Ascending aorta (tissue), 2 donors: ENCODE data around the gene SRPK2. TPM values are rescaled to one million over a fixed set of nuclear protein-coding genes. Genes with fewer than 3 reads are reported as not detected.

ENCODE experiments used
- DNase-seq, 2 donors: peaks; one replicate each; pipeline ENCODE4 v3.0.0-alpha.2; 2019; ENCODE audit warnings: low spot score in 2 of 2
- H3K27ac ChIP-seq, 2 donors: fragments of 200-600 bp; sonication (generic); one replicate each; pipeline ENCODE4 v1.5.1; 2016 to 2017; ENCODE audit warnings: mild to moderate bottlenecking in 1 of 2
- H3K27me3 ChIP-seq: fragments of 200-600 bp; sonication (generic); one replicate; pipeline ENCODE4 v1.5.1; 2017
- H3K36me3 ChIP-seq, 2 donors: fragments of 200-600 bp; sonication (generic); one replicate each; pipeline ENCODE4 v1.5.1; 2016
- H3K4me1 ChIP-seq, 2 donors: fragments of 200-600 bp; sonication (generic); one replicate each; pipeline ENCODE4 v1.5.1; 2016 to 2017; ENCODE audit warnings: mild to moderate bottlenecking in 1 of 2
- H3K4me3 ChIP-seq, 2 donors: fragments of 200-600 bp; sonication (generic); one replicate each; pipeline ENCODE4 v1.5.1; 2016 to 2017; ENCODE audit warnings: mild to moderate bottlenecking in 1 of 2
- H3K9me3 ChIP-seq, 2 donors: fragments of 200-600 bp; sonication (generic); one replicate each; pipeline ENCODE4 v1.5.1; 2016
- CTCF ChIP-seq, 3 experiments: fragments of 200-600 bp in 2 of 3; fragments of 450-650 bp in 1 of 3; sonication (generic) in 2 of 3; IDR thresholded peaks; one replicate each; pipeline ENCODE4 v1.5.1; 2016 to 2019; ENCODE audit warnings: antibody characterized with exemption in 3 of 3, mild to moderate bottlenecking in 1 of 3, moderate library complexity in 1 of 3
- intact Hi-C: fragments of 100-400 bp; cut with DNase I; formaldehyde crosslinking; loops from one replicate; pipeline ENCODE4 v1.15.1; 2023
- total RNA-seq: library from RNA; depleted of rRNA; stranded (reverse); fragments of >200 nt; gene quantifications from one replicate; pipeline ENCODE4 v1.1.0, GENCODE V29; 2016

SRPK2 gene
- total RNA-seq, 1 donor from 2014 or later = 26.2 TPM

DNA sequence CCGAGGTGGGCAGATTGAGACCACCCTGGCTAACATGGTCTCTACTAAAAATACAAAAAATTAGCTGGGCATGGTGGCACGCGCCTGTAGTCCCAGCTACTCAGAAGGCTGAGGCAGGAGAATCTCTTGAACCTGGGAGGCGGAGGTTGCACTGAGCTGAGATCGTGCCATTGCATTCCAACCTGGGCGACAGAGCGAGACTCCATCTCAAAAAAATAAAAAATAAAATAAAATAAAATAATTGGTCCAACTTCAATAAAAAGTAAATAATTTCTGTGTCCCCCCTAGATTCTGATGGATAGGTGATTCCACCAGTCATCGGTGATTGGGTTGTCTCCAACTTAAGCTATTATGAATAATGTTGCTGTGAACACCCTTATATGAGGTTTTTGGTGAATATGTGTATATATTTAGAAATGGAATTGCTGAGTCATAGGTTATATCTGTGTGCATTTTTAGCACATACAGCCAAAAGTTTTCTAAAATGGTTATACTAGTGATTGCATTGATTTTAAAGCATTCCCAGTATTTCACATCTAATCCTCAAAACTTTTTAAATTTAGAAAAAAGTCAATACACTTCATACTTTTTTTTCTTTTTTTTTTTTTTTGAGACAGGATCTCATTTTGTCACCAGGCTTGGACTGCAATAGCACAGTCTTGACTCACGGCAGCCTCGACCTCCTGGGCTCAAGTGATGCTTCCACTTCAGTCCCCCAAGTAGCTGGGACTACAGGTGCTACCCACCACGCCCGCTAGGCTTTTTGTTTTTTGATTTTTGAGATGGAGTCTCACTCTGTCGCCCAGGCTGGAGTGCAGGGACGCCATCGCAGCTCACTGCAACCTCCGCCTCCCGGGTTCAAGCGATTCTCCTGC, 13.7 kb upstream of the SRPK2 start:
- no peak overlapping the region for H3K27ac ChIP-seq
- no peaks in the 10 kb centered on the region for H3K4me1 ChIP-seq
- no peak for TF ChIP-seq CTCF (IDR thresholded peaks at IDR 0.05)
- no peaks in the 10 kb centered on the region for H3K27me3 ChIP-seq
- DNase-seq = no peak
- no peak overlapping the region for H3K4me3 ChIP-seq
- H3K36me3 ChIP-seq = no peaks in the 10 kb centered on the region
- no peaks in the 10 kb centered on the region for H3K9me3 ChIP-seq
- intact Hi-C loops = no loop called here

- H3K4me3 ChIP-seq = no peak overlapping the region
- DNase-seq = no peak
- no peak overlapping the region for H3K27ac ChIP-seq
- TF ChIP-seq CTCF (IDR thresholded peaks at IDR 0.05) = no peak
- intact Hi-C loops = no loop called here
- no peaks in the 10 kb centered on the region for H3K27me3 ChIP-seq
- H3K36me3 ChIP-seq = no peaks in the 10 kb centered on the region
- H3K9me3 ChIP-seq = no peaks in the 10 kb centered on the region
- no peaks in the 10 kb centered on the region for H3K4me1 ChIP-seq
Observed at GRCh38 chr7:105399043-105399725, 10.5 kb upstream of the SRPK2 start.

- DNase-seq = no peak
- Histone ChIP-seq H3K4me3 (no peak overlapping the region), H3K9me3 (no peaks in the 10 kb centered on the region), H3K27ac (no peak overlapping the region), H3K4me1 (no peaks in the 10 kb centered on the region), H3K36me3 (no peaks in the 10 kb centered on the region), H3K27me3 (no peaks in the 10 kb centered on the region)
- intact Hi-C loops = no loop called here
- TF ChIP-seq CTCF (IDR thresholded peaks at IDR 0.05) = no peak
Observed at GRCh38 chr7:105396566-105396965, 7.8 kb upstream of the SRPK2 start.

- no peaks in the 10 kb centered on the region for H3K9me3 ChIP-seq
- no peaks in the 10 kb centered on the region for H3K27me3 ChIP-seq
- TF ChIP-seq CTCF (IDR thresholded peaks at IDR 0.05) = no peak
- no peak overlapping the region for H3K27ac ChIP-seq
- no peaks in the 10 kb centered on the region for H3K36me3 ChIP-seq
- no peak overlapping the region for H3K4me3 ChIP-seq
- intact Hi-C loops = no loop called here
- H3K4me1 ChIP-seq = no peaks in the 10 kb centered on the region
- DNase-seq = no peak
Observed at GRCh38 chr7:105391429-105391828, 2.7 kb upstream of the SRPK2 start.

DNA sequence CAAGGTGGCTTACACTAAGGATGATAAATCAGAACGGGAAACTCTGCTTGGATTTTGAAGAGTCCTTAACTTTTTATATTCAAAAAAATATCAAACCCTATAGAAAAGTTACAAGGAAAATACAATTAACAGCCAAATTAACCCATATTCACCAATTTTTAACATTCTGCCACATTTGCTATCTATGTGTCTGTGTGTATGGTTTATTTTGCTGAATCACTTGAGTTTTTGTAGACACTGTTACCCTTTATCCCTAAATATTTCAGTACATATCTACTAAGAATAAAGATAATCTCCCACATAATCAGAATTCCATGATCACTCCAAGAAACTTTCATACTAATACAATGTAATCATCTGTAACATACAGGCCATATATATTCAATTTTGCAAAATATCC, 1.2 kb upstream of the SRPK2 start:
- no peak for DNase-seq
- intact Hi-C loops = no loop called here
- H3K9me3 ChIP-seq = no peaks in the 10 kb centered on the region
- H3K36me3 ChIP-seq = no peaks in the 10 kb centered on the region
- H3K4me3 ChIP-seq = no peak overlapping the region
- H3K4me1 ChIP-seq = no peaks in the 10 kb centered on the region
- H3K27ac ChIP-seq = peak overlapping the region in 1 of 2 donors; percentile 91
- no peak for TF ChIP-seq CTCF (IDR thresholded peaks at IDR 0.05)
- no peaks in the 10 kb centered on the region for H3K27me3 ChIP-seq
